HepG2 (cell line): Measurements from ENCODE around the gene SF3B6. TPM values are rescaled to one million over a fixed set of nuclear protein-coding genes. Genes with fewer than 3 reads are reported as not detected.

Experiments used
- AGO1 ChIP-seq: fragments of 200-400 bp; formaldehyde crosslinking; IDR thresholded peaks from 2 replicates; pipeline ENCODE4 v1.6.1; 2017; ENCODE audit warnings: mild to moderate bottlenecking, low read depth, low read length, moderate library complexity; ENCODE audit not compliant: poor library complexity, severe bottlenecking
- DPF2 ChIP-seq: sonication (generic); formaldehyde crosslinking; IDR thresholded peaks from 2 replicates; pipeline ENCODE4 v1.4.0; 2020; ENCODE audit warnings: mild to moderate bottlenecking, low read depth, missing genetic modification reagents, borderline replicate concordance
- FOSL1 ChIP-seq: sonication (generic); formaldehyde crosslinking; IDR thresholded peaks from 2 replicates; pipeline ENCODE4 v1.9.0; 2021; ENCODE audit warnings: missing genetic modification reagents, borderline replicate concordance
- FOXO4 ChIP-seq: sonication (generic); formaldehyde crosslinking; conservative IDR thresholded peaks from 2 replicates; pipeline ENCODE4 v1.8.1; 2023; ENCODE audit warnings: missing genetic modification reagents
- GMEB2 ChIP-seq: IDR thresholded peaks from 2 replicates; pipeline ENCODE4 v1.6.1; 2016; ENCODE audit warnings: missing biosample characterization, missing genetic modification reagents, low read depth
- GTF3A ChIP-seq: sonication (generic); formaldehyde crosslinking; conservative IDR thresholded peaks from 2 replicates; pipeline ENCODE4 v1.4.0; 2020; ENCODE audit warnings: mild to moderate bottlenecking, missing genetic modification reagents
- KLF6 ChIP-seq: IDR thresholded peaks from 2 replicates; pipeline ENCODE4 v1.8.0; 2016; ENCODE audit warnings: missing biosample characterization, missing genetic modification reagents
- NFAT5 ChIP-seq: sonication (generic); formaldehyde crosslinking; IDR thresholded peaks from 2 replicates; pipeline ENCODE4 v1.4.0; 2020; ENCODE audit warnings: missing genetic modification reagents
- NFE2L2 ChIP-seq: fragments of 150-350 bp; IDR thresholded peaks from 2 replicates; pipeline ENCODE4 v1.6.1; 2014; ENCODE audit warnings: low read length
- PBX2 ChIP-seq: IDR thresholded peaks from 2 replicates; pipeline ENCODE4 v1.6.1; 2016; ENCODE audit warnings: control low read depth
- PLRG1 ChIP-seq: fragments of 450-650 bp; conservative IDR thresholded peaks from 2 replicates; pipeline ENCODE4 v1.6.1; 2016
- RARA ChIP-seq: IDR thresholded peaks from 2 replicates; pipeline ENCODE4 v1.6.1; 2016; ENCODE audit warnings: missing genetic modification reagents, missing compliant biosample characterization
- SMAD3 ChIP-seq: sonication (generic); formaldehyde crosslinking; IDR thresholded peaks from 2 replicates; pipeline ENCODE4 v1.4.0; 2020; ENCODE audit warnings: missing genetic modification reagents
- U2AF1 ChIP-seq: fragments of 200-400 bp; formaldehyde crosslinking; optimal IDR thresholded peaks from 2 replicates; pipeline ENCODE3; 2017; ENCODE audit warnings: mild to moderate bottlenecking, low read depth, low read length
- U2AF2 ChIP-seq: fragments of 200-400 bp; formaldehyde crosslinking; IDR thresholded peaks from 2 replicates; pipeline ENCODE4 v1.6.1; 2017; ENCODE audit warnings: low read depth, mild to moderate bottlenecking, low read length
- ZC3H4 ChIP-seq: sonication (generic); formaldehyde crosslinking; IDR thresholded peaks from 2 replicates; pipeline ENCODE4 v1.4.0; 2020; ENCODE audit warnings: missing genetic modification reagents, borderline replicate concordance
- ZFP36 ChIP-seq: fragments of 150-350 bp; IDR thresholded peaks from 2 replicates; pipeline ENCODE4 v1.6.1; 2018; ENCODE audit warnings: borderline replicate concordance, low read length, low read depth; ENCODE audit not compliant: partially characterized antibody
- ZNF224 ChIP-seq: sonication (generic); formaldehyde crosslinking; IDR thresholded peaks from 2 replicates; pipeline ENCODE4 v1.5.0; 2020; ENCODE audit warnings: mild to moderate bottlenecking, missing genetic modification reagents
- ZNF329 ChIP-seq: sonication (generic); formaldehyde crosslinking; IDR thresholded peaks from 2 replicates; pipeline ENCODE4 v1.9.0; 2021; ENCODE audit warnings: low read depth, mild to moderate bottlenecking, missing genetic modification reagents
- ZNF432 ChIP-seq: sonication (generic); formaldehyde crosslinking; IDR thresholded peaks from 2 replicates; pipeline ENCODE4 v1.5.0; 2020; ENCODE audit warnings: missing genetic modification reagents, mild to moderate bottlenecking, borderline replicate concordance
- ZNF510 ChIP-seq: sonication (generic); formaldehyde crosslinking; IDR thresholded peaks from 2 replicates; pipeline ENCODE4 v1.4.0; 2020; ENCODE audit warnings: low read depth, mild to moderate bottlenecking, missing genetic modification reagents
- polyA plus RNA-seq, 8 experiments: library from polyadenylated mRNA; depleted of rRNA in 3 of 8; stranded (reverse) in 7 of 8; unstranded in 1 of 8; fragments of >200 nt; fragmentation: Illumina TruSeq in 4 of 8; extraction: Trizol in 4 of 8; gene quantifications; 2 replicates each; pipeline versions ENCODE4 v1.2.1 to v1.2.3, GENCODE V29; 2011 to 2016; ENCODE audit warnings: low read depth in 4 of 8, missing spikeins in 1 of 8, mixed read lengths in 1 of 8; ENCODE audit not compliant: insufficient read depth in 1 of 8
- total RNA-seq, 5 experiments: library from RNA; depleted of rRNA; stranded (reverse); fragments of >200 nt; fragmentation: Illumina TruSeq; extraction: Trizol; gene quantifications; 2 replicates each; pipeline ENCODE4 v1.2.3, GENCODE V29; 2016; ENCODE audit warnings: low read depth in 1 of 5

The SF3B6 gene
- total and polyA plus RNA-seq, 2 of the 13 experiments (the other 11 are each of a cell fraction or from before 2014, with no cell fraction given) = 177 to 182 TPM

- TF ChIP-seq SMAD3 (CRISPR knock-in tag) (no peak), FOXO4 (CRISPR knock-in tag) (0 out of 2 replicates have a peak, but pooled peaks have one; percentile 40), ZNF432 (no peak), U2AF1 (no peak), DPF2 (no peak), U2AF2 (no peak), ZNF329 (CRISPR knock-in tag) (peak; percentile 29; the same call in 1 of the 2 replicates), NFE2L2 (no peak), NFAT5 (CRISPR knock-in tag) (no peak; the same call in 1 of the 2 replicates), ZNF224 (peak; percentile 42; the same call in 1 of the 2 replicates), PBX2 (peak; percentile 87), RARA (CRISPR knock-in tag) (no peak), FOSL1 (CRISPR knock-in tag) (no peak), AGO1 (no peak), GTF3A (CRISPR knock-in tag) (peak; percentile 87; the same call in 1 of the 2 replicates), ZC3H4 (CRISPR knock-in tag) (no peak), GMEB2 (no peak), KLF6 (CRISPR knock-in tag) (peak; percentile 91; the same call in 1 of the 2 replicates), ZFP36 (no peak), PLRG1 (no peak), ZNF510 (peak; percentile 85; the same call in 1 of the 2 replicates)
These were observed 47.2 kb upstream of the SF3B6 start, which contains the start of the genes FAM228B and PFN4 (continued) for GRCh38 chr2:24123195-24123921.
